HCT116 (cell line): ENCODE results near the gene STK11.

Experiments used
- CTCF ChIP-seq, 3 experiments: fragments of 200-600 bp in 1 of 3; sonication (generic) in 1 of 3; IDR thresholded peaks in 2 of 3; conservative IDR thresholded peaks in 1 of 3; 2 replicates each; pipeline ENCODE4 v1.5.1; 2012 to 2017; ENCODE audit warnings: low read depth in 2 of 3, low read length in 2 of 3, antibody characterized with exemption in 1 of 3, borderline replicate concordance in 1 of 3, control low read depth in 1 of 3, mild to moderate bottlenecking in 1 of 3, mixed read lengths in 1 of 3, mixed run types in 1 of 3, moderate library complexity in 1 of 3; ENCODE audit not compliant: insufficient read depth in 1 of 3
- EZH2 ChIP-seq: fragments of 200-600 bp; sonication (generic); IDR thresholded peaks from 2 replicates; pipeline ENCODE4 v1.6.1; 2017; ENCODE audit warnings: antibody characterized with exemption, mixed run types
- JUND ChIP-seq: IDR thresholded peaks from 2 replicates; pipeline ENCODE4 v1.6.1; 2012
- POLR2A ChIP-seq: IDR thresholded peaks from 2 replicates; pipeline ENCODE4 v1.7.0; 2011; ENCODE audit warnings: borderline replicate concordance; ENCODE audit not compliant: insufficient read depth, insufficient read length; ENCODE audit errors: extremely low read depth
- POLR2AphosphoS5 ChIP-seq: IDR thresholded peaks from 2 replicates; pipeline ENCODE4 v1.6.1; 2011; ENCODE audit warnings: mild to moderate bottlenecking, low read depth, low read length, moderate library complexity
- REST ChIP-seq: IDR thresholded peaks from 2 replicates; pipeline ENCODE4 v1.6.1; 2012; ENCODE audit warnings: low read depth
- SIN3A ChIP-seq: IDR thresholded peaks from 2 replicates; pipeline ENCODE4 v1.6.1; 2012; ENCODE audit warnings: low read depth
- SP1 ChIP-seq: IDR thresholded peaks from 2 replicates; pipeline ENCODE4 v1.6.1; 2012; ENCODE audit warnings: low read depth

- TF ChIP-seq POLR2A (peak; percentile 43), SIN3A (peak; percentile 95), SP1 (no peak), CTCF (IDR thresholded peaks at IDR 0.05 in 2 of 3, conservative IDR thresholded peaks at IDR 0.05 in 1 of 3; ENCODE audit: borderline replicate concordance in 1 of 3, insufficient read depth in 1 of 3, low read depth in 2 of 3, low read length in 2 of 3) (no peak), REST (no peak), JUND (no peak; the same call in 1 of the 2 replicates), EZH2 (no peak), POLR2AphosphoS5 (peak; percentile 92)
These were observed 43.9 kb downstream of the STK11 start for GRCh38 chr19:1249298-1249989.
